Endothelial cell (in vitro differentiated cells): Measurements from ENCODE around the gene ZNF674. TPM values are rescaled to one million over a fixed set of nuclear protein-coding genes. Genes with fewer than 3 reads are reported as not detected.
A peak's percentile ranks its signal among the peaks of the same experiment; 100 is the strongest.
"Not testable (repeated sequence)": the region's sequence is repeated elsewhere in the genome, so short reads cannot be mapped to it uniquely, and the experiment has no call there.

Source experiments
- DNase-seq: peaks from one replicate; pipeline ENCODE4 v3.0.0; 2021; ENCODE audit warnings: low spot score
- H3K27ac Mint-ChIP-seq: one replicate; pipeline ENCODE4 v1.8.0; 2021; ENCODE audit warnings: mixed read lengths, inconsistent platforms; ENCODE audit not compliant: unreplicated experiment
- H3K27me3 Mint-ChIP-seq: one replicate; pipeline ENCODE4 v1.8.0; 2021; ENCODE audit warnings: mild to moderate bottlenecking, moderate library complexity, mixed read lengths, inconsistent platforms; ENCODE audit not compliant: unreplicated experiment
- H3K36me3 Mint-ChIP-seq: one replicate; pipeline ENCODE4 v1.8.0; 2021; ENCODE audit warnings: mild to moderate bottlenecking, low read depth, mixed read lengths, inconsistent platforms; ENCODE audit not compliant: unreplicated experiment
- H3K4me1 Mint-ChIP-seq: one replicate; pipeline ENCODE4 v1.8.0; 2021; ENCODE audit warnings: mild to moderate bottlenecking, mixed read lengths, inconsistent platforms; ENCODE audit not compliant: unreplicated experiment
- H3K4me3 Mint-ChIP-seq: one replicate; pipeline ENCODE4 v1.8.0; 2021; ENCODE audit warnings: mild to moderate bottlenecking, mixed read lengths, inconsistent platforms; ENCODE audit not compliant: unreplicated experiment
- H3K9me3 Mint-ChIP-seq: one replicate; pipeline ENCODE4 v1.8.0; 2021; ENCODE audit warnings: mixed read lengths, inconsistent platforms; ENCODE audit not compliant: unreplicated experiment
- CTCF ChIP-seq: fragments of 200-600 bp; sonication (generic); IDR thresholded peaks from one replicate; pipeline ENCODE4 v1.5.0; 2021; ENCODE audit warnings: antibody characterized with exemption; ENCODE audit not compliant: unreplicated experiment
- total RNA-seq: library from RNA; stranded (reverse); fragmentation: NEBNext Ultra II Directional; extraction: Animal tissue kit (Norgen Biotek cat#: 25700); gene quantifications from one replicate; pipeline ENCODE4 v1.2.1, GENCODE V29; 2021; ENCODE audit not compliant: unreplicated experiment

Gene ZNF674
- total RNA-seq, 1 donor from 2014 or later = 7.3 TPM

- peaks cover 42% of the 10 kb centered on the region for H3K36me3 Mint-ChIP-seq
- peaks cover 4% of the 10 kb centered on the region for H3K9me3 Mint-ChIP-seq
- TF ChIP-seq CTCF = no peak
- DNase-seq = no peak
- H3K27me3 Mint-ChIP-seq = no peaks in the 10 kb centered on the region
- H3K4me3 Mint-ChIP-seq = peak overlapping the region; percentile 11
- H3K4me1 Mint-ChIP-seq = no peaks in the 10 kb centered on the region
- no peak overlapping the region for H3K27ac Mint-ChIP-seq
These were observed 39.1 kb downstream of the ZNF674 start for GRCh38 chrX:46506076-46506475.

- Mint-ChIP-seq H3K36me3 (peaks cover 58% of the 10 kb centered on the region), H3K4me3 (no peak overlapping the region), H3K27ac (no peak overlapping the region), H3K4me1 (no peaks in the 10 kb centered on the region), H3K9me3 (peaks cover 15% of the 10 kb centered on the region), H3K27me3 (peaks cover 3% of the 10 kb centered on the region)
- no peak for DNase-seq
- TF ChIP-seq CTCF = no peak
These were observed 42.4 kb downstream of the ZNF674 start for GRCh38 chrX:46502848-46503247.

- Mint-ChIP-seq H3K9me3 (peaks cover 12% of the 10 kb centered on the region), H3K27me3 (peaks cover 4% of the 10 kb centered on the region), H3K4me3 (peak overlapping the region; percentile 25), H3K27ac (no peak overlapping the region), H3K4me1 (no peaks in the 10 kb centered on the region), H3K36me3 (peaks cover 49% of the 10 kb centered on the region)
- no peak for TF ChIP-seq CTCF
- DNase-seq = no peak
These were observed 45.2 kb downstream of the ZNF674 start for GRCh38 chrX:46500054-46500453.

GRCh38 chrX:46488712-46489111 is 56.5 kb downstream of the ZNF674 start:
- no peak for TF ChIP-seq CTCF
- Mint-ChIP-seq H3K27ac (no peak overlapping the region), H3K27me3 (no peaks in the 10 kb centered on the region), H3K4me3 (no peak overlapping the region), H3K4me1 (no peaks in the 10 kb centered on the region), H3K9me3 (no peaks in the 10 kb centered on the region), H3K36me3 (peaks cover 50% of the 10 kb centered on the region)
- DNase-seq = no peak

GRCh38 chrX:46485897-46486296 is 59.3 kb downstream of the ZNF674 start:
- Mint-ChIP-seq H3K36me3 (peaks cover 54% of the 10 kb centered on the region), H3K27me3 (no peaks in the 10 kb centered on the region), H3K27ac (no peak overlapping the region), H3K9me3 (peaks cover 6% of the 10 kb centered on the region), H3K4me3 (no peak overlapping the region), H3K4me1 (no peaks in the 10 kb centered on the region)
- no peak for TF ChIP-seq CTCF
- no peak for DNase-seq

- H3K36me3 Mint-ChIP-seq = peaks cover 14% of the 10 kb centered on the region
These were observed 66.6 kb downstream of the ZNF674 start for GRCh38 chrX:46478634-46479033.

More at GRCh38 chrX:46478634-46479033, 66.6 kb downstream of the ZNF674 start:
- H3K4me1 Mint-ChIP-seq, H3K4me3 Mint-ChIP-seq, H3K27me3 Mint-ChIP-seq, H3K27ac Mint-ChIP-seq, H3K9me3 Mint-ChIP-seq, DNase-seq: not testable (repeated sequence)
